GM13977 (cell line): Measurements from ENCODE around the gene FAM13A.

Experiments
- DNase-seq: peaks from one replicate; pipeline ENCODE4 v3.0.0; 2012; ENCODE audit warnings: low spot score
- CTCF ChIP-seq: IDR thresholded peaks from 2 replicates; pipeline ENCODE4 v1.5.1; 2012; ENCODE audit warnings: mild to moderate bottlenecking, control low read depth; ENCODE audit not compliant: insufficient read depth; ENCODE audit errors: extremely low read depth, missing control alignments
- in situ Hi-C: fragments of 300-500 bp; cut with MboI; formaldehyde crosslinking; loops from one replicate; pipeline ENCODE4 v1.12.0; 2022; ENCODE audit warnings: low sequenced_read_pairs, low pct_unique_long_range_greater_than_20kb, mixed read lengths, inconsistent platforms; ENCODE audit not compliant: unreplicated experiment

Gene FAM13A

GRCh38 chr4:88981993-88982392, 75.0 kb downstream of the FAM13A start:
- no peak for TF ChIP-seq CTCF
- DNase-seq, result no peak
- in situ Hi-C loops, result no loop called here

DNA sequence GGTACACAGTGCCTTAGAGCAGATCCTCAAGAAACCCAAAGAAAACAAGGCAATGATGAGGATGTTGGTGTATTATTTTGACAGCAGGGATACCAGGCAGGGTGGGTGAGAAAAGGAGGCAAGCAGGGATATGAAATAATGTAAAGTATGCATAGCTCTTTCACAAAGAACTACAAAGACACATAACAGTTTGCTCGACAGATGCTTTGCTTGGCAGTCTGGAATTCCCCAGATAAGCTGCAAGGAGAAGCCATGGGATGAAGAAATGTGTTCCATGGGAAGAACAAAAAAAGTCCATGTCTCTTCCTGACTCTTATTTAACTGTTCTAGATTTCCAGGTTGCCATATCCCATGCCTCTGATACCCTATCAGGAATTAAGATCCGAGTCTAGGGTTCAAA, 75.4 kb downstream of the FAM13A start:
- no peak for DNase-seq
- in situ Hi-C loops, result no loop called here
- TF ChIP-seq CTCF, result no peak

DNA sequence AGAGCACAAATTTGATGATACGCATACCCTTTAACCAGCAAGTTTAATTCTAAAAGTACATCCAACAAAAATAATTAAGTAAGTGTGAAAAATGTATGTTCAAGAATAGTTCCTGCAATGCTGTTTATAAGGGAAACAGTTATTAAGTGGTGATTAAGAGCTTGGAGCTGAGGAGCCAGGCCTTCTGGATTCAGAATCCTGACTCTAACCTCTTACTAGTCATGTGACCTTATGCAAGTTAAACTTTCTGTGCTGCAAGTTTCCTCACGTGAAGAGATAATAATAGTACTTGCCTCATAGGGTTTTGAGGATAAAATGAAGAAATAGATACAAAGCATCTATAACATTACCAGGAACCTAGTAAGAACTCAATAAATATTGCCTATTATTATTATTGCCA, 77.7 kb downstream of the FAM13A start:
- TF ChIP-seq CTCF, result no peak
- DNase-seq, result no peak
- in situ Hi-C loops, result no loop called here

- no peak for TF ChIP-seq CTCF
- no peak for DNase-seq
- in situ Hi-C loops, result no loop called here
Measured at GRCh38 chr4:88976775-88977035, 80.3 kb downstream of the FAM13A start.

DNA sequence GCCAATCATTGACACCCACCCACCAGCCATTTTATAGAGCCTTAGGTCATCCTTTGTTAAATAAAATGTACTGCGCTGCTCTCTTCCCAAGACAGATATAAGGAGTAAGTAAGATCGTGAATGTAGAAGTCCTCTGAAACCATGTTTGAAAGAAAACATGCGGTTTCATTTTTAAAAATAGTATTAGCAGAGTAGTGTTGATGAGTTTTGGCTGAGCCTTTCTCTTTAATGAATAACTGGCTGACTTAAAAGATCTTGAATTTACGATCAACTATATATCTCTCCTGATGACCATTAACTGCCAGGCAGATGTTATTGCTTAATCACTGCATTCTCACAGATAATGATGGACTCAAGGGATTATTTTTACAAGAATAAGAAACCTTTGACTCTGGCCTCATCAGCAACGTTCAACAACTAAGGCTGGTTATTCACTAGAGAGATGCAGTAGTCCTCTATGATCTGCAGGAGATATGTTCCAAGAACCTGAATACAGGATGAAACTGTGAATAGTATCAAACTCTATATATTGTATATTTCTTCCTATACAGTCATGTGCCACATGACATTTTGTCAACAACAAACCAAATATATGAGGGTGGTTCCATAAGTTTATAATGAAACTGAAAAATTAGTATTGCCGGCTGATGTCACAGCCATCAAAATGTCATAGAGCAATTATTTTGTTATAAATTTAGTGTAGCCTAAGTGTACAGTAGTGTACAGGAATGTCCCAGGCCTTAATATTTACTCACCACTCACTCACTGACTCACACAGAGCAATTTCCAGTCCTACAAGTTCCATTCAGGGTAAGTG, 80.8 kb downstream of the FAM13A start:
- in situ Hi-C loops, result no loop called here
- DNase-seq, result no peak
- no peak for TF ChIP-seq CTCF

DNA sequence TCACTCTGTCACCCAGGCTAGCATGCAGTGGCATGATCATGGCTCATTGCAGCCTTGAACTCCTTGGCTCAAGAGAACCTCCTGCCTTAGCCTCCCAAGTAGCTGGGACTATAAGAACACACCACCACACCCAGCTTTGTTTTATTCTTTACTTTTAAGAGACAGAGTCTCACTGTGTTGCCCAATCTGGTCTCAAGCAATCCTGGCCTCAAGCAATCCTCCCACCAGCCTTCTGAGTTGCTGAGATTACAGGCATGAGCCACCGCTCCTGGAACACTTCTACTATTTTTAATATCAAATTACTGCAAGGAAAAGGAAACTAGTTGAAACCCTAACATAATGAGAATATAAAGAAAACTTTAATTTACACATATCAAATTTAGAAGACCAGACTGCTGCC, 85.4 kb downstream of the FAM13A start:
- DNase-seq, result no peak
- no peak for TF ChIP-seq CTCF
- in situ Hi-C loops, result no loop called here
